ENCODE data around the gene TEAD1. TPM values are rescaled to one million over a fixed set of nuclear protein-coding genes. Genes with fewer than 3 reads are reported as not detected.

The TEAD1 gene
- total and polyA plus RNA-seq, 9 of the 15 experiments (the other 6 are each of a cell fraction or from before 2014, with no cell fraction given) = 1.7 to 17.7 (median 10.8) TPM

GRCh38 chr11:12968826-12969225, 294.6 kb downstream of the TEAD1 start:
- H3K36me3 ChIP-seq (ENCODE audit: control insufficient read depth, insufficient read depth, low read length) = peaks cover 69% of the 10 kb centered on the region
- no peak for DNase-seq (ENCODE audit: extremely low read depth in 1 of 4, low spot score in 3 of 4)
- intact Hi-C loops (cut with micrococcal nuclease) = loop anchor here (10.0 kb wide), 1 partner anchor 366 kb away; no protein-coding TSS in a partner anchor
- H3K9ac ChIP-seq (ENCODE audit: insufficient read depth in 1 of 2, low read depth in 2 of 2, low read length in 2 of 2) = no peak overlapping the region
- FAIRE-seq = no peak
- H3K9me3 ChIP-seq (replicated peaks; ENCODE audit: control insufficient read depth, insufficient read depth, low read depth, low read length) = no peaks in the 10 kb centered on the region
- no peaks in the 10 kb centered on the region; the same call in 1 of the 2 replicates for H4K20me1 ChIP-seq (replicated peaks; ENCODE audit: control insufficient read depth, insufficient read depth, low read length)
- H2AFZ ChIP-seq (ENCODE audit: low read depth, low read length) = no peak overlapping the region
- TF ChIP-seq HNRNPL (IDR thresholded peaks at IDR 0.05; ENCODE audit: low read depth, low read length) = no peak
- no peak for TF ChIP-seq ZNF324 (CRISPR knock-in tag; IDR thresholded peaks at IDR 0.05)
- no peak for TF ChIP-seq ARID3B (CRISPR knock-in tag; IDR thresholded peaks at IDR 0.05; ENCODE audit: borderline replicate concordance)
- TF ChIP-seq SFPQ (IDR thresholded peaks at IDR 0.05; ENCODE audit: low read depth, low read length) = no peak
- TF ChIP-seq TCF7 (IDR thresholded peaks at IDR 0.05; ENCODE audit: borderline replicate concordance) = no peak
- TF ChIP-seq ZNF79 (CRISPR knock-in tag; IDR thresholded peaks at IDR 0.05; ENCODE audit: low read depth) = no peak
- no peak for TF ChIP-seq POLR3G (IDR thresholded peaks at IDR 0.05; ENCODE audit: extremely low read depth, insufficient read length, insufficient replicate concordance)
- TF ChIP-seq RBFOX2 (IDR thresholded peaks at IDR 0.05; ENCODE audit: low read depth, low read length) = no peak
- no peak for TF ChIP-seq PHF20 (IDR thresholded peaks at IDR 0.05; ENCODE audit: partially characterized antibody)
- no peak for TF ChIP-seq POU5F1 (IDR thresholded peaks at IDR 0.05; ENCODE audit: borderline replicate concordance, low read depth, low read length, partially characterized antibody)
- TF ChIP-seq NELFE (IDR thresholded peaks at IDR 0.05; ENCODE audit: insufficient read depth, insufficient read length) = no peak
- no peak for TF ChIP-seq HDAC6 (IDR thresholded peaks at IDR 0.05; ENCODE audit: low read depth, low read length)
- no peak for TF ChIP-seq ETS1 (conservative IDR thresholded peaks at IDR 0.05; ENCODE audit: control insufficient read depth, low read depth, low read length)
- TF ChIP-seq ZNF444 (CRISPR knock-in tag; IDR thresholded peaks at IDR 0.05) = no peak
- TF ChIP-seq ID3 (CRISPR knock-in tag; IDR thresholded peaks at IDR 0.05) = no peak
- TF ChIP-seq ID3 (tag; IDR thresholded peaks at IDR 0.05) = no peak
- 79% methylated on average over 5 of the region's 6 CpGs for WGBS (ENCODE audit: insufficient coverage, low coverage, missing lambda C conversion rate)
- H3K4me1 ChIP-seq (replicated peaks in 1 of 2; ENCODE audit: control insufficient read depth in 2 of 2, insufficient read depth in 2 of 2, low read length in 2 of 2) = peaks cover 0 to 4% of the 10 kb centered on the region in 2 experiments; a peak in 1 of 5 replicates
- no peak overlapping the region for H3K27ac ChIP-seq (ENCODE audit: extremely low read depth, low read depth, low read length)
- BruUV-seq (replicated peaks) = no TSS peak
- ATAC-seq = no peak
- no peak overlapping the region for H3K4me2 ChIP-seq (ENCODE audit: insufficient read depth, low read length)
- no peaks in the 10 kb centered on the region for H3K9me1 ChIP-seq (ENCODE audit: control insufficient read depth, insufficient read depth, low read length)
- H3K79me2 ChIP-seq (ENCODE audit: control insufficient read depth, insufficient read depth, low read length) = 0 out of 3 replicates have a peak, but pooled peaks cover 9% of the 10 kb centered on the region
- POLR2A ChIA-PET = interaction anchor here (0.6 to 0.7 kb wide), 2 partner anchors 145 to 600 kb away, joined by 3 read pairs; no protein-coding TSS in a partner anchor
- no peaks in the 10 kb centered on the region for H3K27me3 ChIP-seq (ENCODE audit: control insufficient read depth in 2 of 2, insufficient read depth in 2 of 2, low read length in 2 of 2)
- no peak overlapping the region for H3K4me3 ChIP-seq
- in situ Hi-C loops (cut with MboI) = loop anchor here (10.0 kb wide), 1 partner anchor 366 kb away; no protein-coding TSS in a partner anchor
- CTCF ChIA-PET (ENCODE audit: low intra/inter-chr PET ratio) = no interaction called here
